Stomach (tissue), 9 donors: ENCODE data around the gene PRR5. TPM values are rescaled to one million over a fixed set of nuclear protein-coding genes. Genes with fewer than 3 reads are reported as not detected.

Source experiments
- DNase-seq, 2 donors: peaks; one replicate each; pipeline versions ENCODE4 v3.0.0 to v3.0.0-alpha.2; 2013 to 2019
- H3K27ac ChIP-seq, 5 donors: fragments of 200-600 bp in 4 of 5; sonication (generic) in 4 of 5; one replicate each; pipeline ENCODE4 v1.5.1; 2013 to 2019; ENCODE audit warnings: mild to moderate bottlenecking in 1 of 5, moderate library complexity in 1 of 5
- H3K27me3 ChIP-seq, 3 donors: fragments of 200-600 bp; sonication (generic); one replicate each; pipeline ENCODE4 v1.5.1; 2017 to 2019; ENCODE audit warnings: mixed run types in 1 of 3
- H3K36me3 ChIP-seq, 4 donors: fragments of 200-600 bp; sonication (generic); 1 replicate in 3 of 4; 2 replicates in 1 of 4; pipeline ENCODE4 v1.5.1; 2016 to 2019
- H3K4me1 ChIP-seq, 4 donors: fragments of 200-600 bp; sonication (generic); one replicate each; pipeline ENCODE4 v1.5.1; 2016 to 2019
- H3K4me3 ChIP-seq, 4 donors: fragments of 200-600 bp; sonication (generic) in 3 of 4; one replicate each; pipeline ENCODE4 v1.5.1; 2016 to 2019; ENCODE audit warnings: mild to moderate bottlenecking in 1 of 4
- H3K9me3 ChIP-seq, 4 donors: fragments of 200-600 bp; sonication (generic); one replicate each; pipeline ENCODE4 v1.5.1; 2016 to 2019
- CTCF ChIP-seq, 7 experiments: fragments of 450-650 bp in 4 of 7; fragments of 200-600 bp in 3 of 7; sonication (generic) in 3 of 7; IDR thresholded peaks; one replicate each; pipeline ENCODE4 v1.5.1; 2016 to 2019; ENCODE audit warnings: antibody characterized with exemption in 7 of 7, control low read depth in 2 of 7, mild to moderate bottlenecking in 1 of 7
- EP300 ChIP-seq: sonication (generic); formaldehyde crosslinking; IDR thresholded peaks from one replicate; pipeline ENCODE4 v1.6.1; 2017; ENCODE audit warnings: antibody characterized with exemption
- POLR2A ChIP-seq, 4 donors: fragments of 450-650 bp; IDR thresholded peaks; one replicate each; pipeline ENCODE4 v1.6.1; 2016; ENCODE audit warnings: antibody characterized with exemption in 4 of 4, control low read depth in 2 of 4, mild to moderate bottlenecking in 1 of 4, moderate library complexity in 1 of 4
- POLR2AphosphoS5 ChIP-seq, 3 donors: sonication (generic); formaldehyde crosslinking; IDR thresholded peaks; one replicate each; pipeline ENCODE4 v1.6.1; 2016; ENCODE audit warnings: antibody characterized with exemption in 3 of 3
- WGBS, 5 donors: extraction: QIAGEN DNeasy Blood & Tissue Kit in 3 of 5; methylation state at CpG; one replicate each; pipeline versions ENCODE4 v1.1.5 to v1.1.7; 2013 to 2018; 5-methylcytosine and 5-hydroxymethylcytosine counted together
- intact Hi-C: fragments of 100-400 bp; cut with DNase I; formaldehyde crosslinking; loops from one replicate; pipeline ENCODE4 v1.15.1; 2023; ENCODE audit warnings: low total_unique reads
- polyA plus RNA-seq, 3 donors: library from polyadenylated mRNA; stranded (reverse); fragments of 200-250 nt; gene quantifications; one replicate each; pipeline ENCODE4 v1.2.3, GENCODE V29; 2013
- total RNA-seq, 5 donors: library from RNA; depleted of rRNA; stranded (reverse); fragments of >200 nt; gene quantifications; one replicate each; pipeline versions ENCODE4 v1.1.0 to v1.2.3, GENCODE V29; 2014 to 2016
- donor health status: healthy with polysubstance abuse.
- donor health status: Bipolar disorder and iron deficiency.
- donor health status: healthy.

The PRR5 gene
- total and polyA plus RNA-seq, 8 donors = 8.3 to 36.5 (median 17.9) TPM; not detected in 1

- Histone ChIP-seq H3K4me1 (peaks cover 17 to 59% (median 32%) of the 10 kb centered on the region in 4 donors), H3K4me3 (peak overlapping the region; percentile 55 to 76 (median 60)), H3K27me3 (peaks cover 0 to 37% (median 14%) of the 10 kb centered on the region in 3 donors), H3K9me3 (no peaks in the 10 kb centered on the region), H3K36me3 (no peaks in the 10 kb centered on the region), H3K27ac (peak overlapping the region in 2 of 5 donors; percentile 87 to 88)
- intact Hi-C loops = no loop called here
- WGBS, 5 donors = 54 to 69% (median 59%) methylated on average over 8 to 9 of the region's 9 CpGs
- TF ChIP-seq POLR2A (IDR thresholded peaks at IDR 0.05) = no peak
- TF ChIP-seq CTCF (IDR thresholded peaks at IDR 0.05) = no peak
- TF ChIP-seq EP300 = no peak
- TF ChIP-seq POLR2AphosphoS5 (IDR thresholded peaks at IDR 0.05) = no peak
- DNase-seq = no peak
Measured at GRCh38 chr22:44669561-44669976, 32.4 kb upstream of the PRR5 start.

- TF ChIP-seq CTCF (IDR thresholded peaks at IDR 0.05) (no peak), POLR2AphosphoS5 (IDR thresholded peaks at IDR 0.05) (no peak), EP300 (no peak), POLR2A (IDR thresholded peaks at IDR 0.05) (no peak)
- 74 to 82% (median 76%) methylated on average over 20 of the region's 20 CpGs for WGBS, 5 donors
- intact Hi-C loops = no loop called here
- Histone ChIP-seq H3K4me3 (no peak overlapping the region), H3K9me3 (no peaks in the 10 kb centered on the region), H3K27me3 (peaks cover 0 to 37% (median 14%) of the 10 kb centered on the region in 3 donors), H3K4me1 (peaks cover 16 to 51% (median 24%) of the 10 kb centered on the region in 4 donors), H3K36me3 (no peaks in the 10 kb centered on the region), H3K27ac (no peak overlapping the region)
- DNase-seq = no peak
Measured at GRCh38 chr22:44670220-44670988, 31.6 kb upstream of the PRR5 start.

GRCh38 chr22:44671742-44672141 lies 30.3 kb upstream of the PRR5 start:
- peak in 1 of 2 donors; percentile 65 for DNase-seq
- intact Hi-C loops = no loop called here
- H3K36me3 ChIP-seq = no peaks in the 10 kb centered on the region
- TF ChIP-seq POLR2AphosphoS5 (IDR thresholded peaks at IDR 0.05) (no peak), EP300 (no peak), POLR2A (IDR thresholded peaks at IDR 0.05) (no peak), CTCF (IDR thresholded peaks at IDR 0.05) (no peak)
- H3K4me3 ChIP-seq = no peak overlapping the region
- H3K27ac ChIP-seq = no peak overlapping the region
- peaks cover 0 to 40% (median 15%) of the 10 kb centered on the region in 3 donors for H3K27me3 ChIP-seq
- WGBS, 5 donors = 46 to 60% (median 52%) methylated on average over 5 of the region's 5 CpGs
- no peaks in the 10 kb centered on the region for H3K9me3 ChIP-seq
- H3K4me1 ChIP-seq = peaks cover 12 to 45% (median 26%) of the 10 kb centered on the region in 4 donors

GRCh38 chr22:44672632-44673031 lies 29.4 kb upstream of the PRR5 start:
- H3K4me1 ChIP-seq = peaks cover 16 to 45% (median 28%) of the 10 kb centered on the region in 4 donors
- no peaks in the 10 kb centered on the region for H3K36me3 ChIP-seq
- no peak overlapping the region for H3K27ac ChIP-seq
- TF ChIP-seq CTCF (IDR thresholded peaks at IDR 0.05) (no peak), POLR2A (IDR thresholded peaks at IDR 0.05) (no peak), POLR2AphosphoS5 (IDR thresholded peaks at IDR 0.05) (no peak), EP300 (no peak)
- 86 to 92% (median 87%) methylated on average over 6 to 8 of the region's 8 CpGs for WGBS, 5 donors
- H3K9me3 ChIP-seq = no peaks in the 10 kb centered on the region
- intact Hi-C loops = no loop called here
- peak in 1 of 2 donors; percentile 3 for DNase-seq
- no peak overlapping the region for H3K4me3 ChIP-seq
- peaks cover 0 to 49% (median 24%) of the 10 kb centered on the region in 3 donors for H3K27me3 ChIP-seq
